HepG2 (cell line): ENCODE measurements around the gene PSMA7. TPM values are rescaled to one million over a fixed set of nuclear protein-coding genes. Genes with fewer than 3 reads are reported as not detected.
A peak's percentile ranks its signal among the peaks of the same experiment; 100 is the strongest.

Experiments used
- ELF1 ChIP-seq: sonication (generic); formaldehyde crosslinking; IDR thresholded peaks from 2 replicates; pipeline ENCODE4 v1.4.0; 2020; ENCODE audit warnings: missing genetic modification reagents
- GATA4 ChIP-seq: sonication (generic); IDR thresholded peaks from 2 replicates; pipeline ENCODE4 v1.6.1; 2016; ENCODE audit warnings: antibody characterized with exemption, low read depth, borderline replicate concordance
- HNF4A ChIP-seq: sonication (generic); formaldehyde crosslinking; IDR thresholded peaks from 2 replicates; pipeline ENCODE4 v1.4.0; 2020; ENCODE audit warnings: missing genetic modification reagents
- KLF11 ChIP-seq: IDR thresholded peaks from 2 replicates; pipeline ENCODE4 v1.6.1; 2016; ENCODE audit warnings: missing compliant biosample characterization
- RERE ChIP-seq: IDR thresholded peaks from 2 replicates; pipeline ENCODE4 v1.6.1; 2016; ENCODE audit warnings: low read depth, missing genetic modification reagents, missing compliant biosample characterization
- SNAPC4 ChIP-seq: sonication (generic); formaldehyde crosslinking; IDR thresholded peaks from 2 replicates; pipeline ENCODE4 v1.4.0; 2020; ENCODE audit warnings: mild to moderate bottlenecking, missing genetic modification reagents
- SUZ12 ChIP-seq: fragments of 150-350 bp; IDR thresholded peaks from 2 replicates; pipeline ENCODE4 v1.6.1; 2014; ENCODE audit warnings: low read depth, low read length
- ZNF274 ChIP-seq: sonication (generic); formaldehyde crosslinking; IDR thresholded peaks from 2 replicates; pipeline ENCODE4 v1.5.1; 2020; ENCODE audit warnings: mild to moderate bottlenecking, missing genetic modification reagents
- ZNF350 ChIP-seq: sonication (generic); formaldehyde crosslinking; IDR thresholded peaks from 2 replicates; pipeline ENCODE4 v1.4.0; 2020; ENCODE audit warnings: mild to moderate bottlenecking, low read depth, missing genetic modification reagents, borderline replicate concordance
- ZNF382 ChIP-seq: sonication (generic); formaldehyde crosslinking; IDR thresholded peaks from 2 replicates; pipeline ENCODE4 v1.5.0; 2020; ENCODE audit warnings: missing genetic modification reagents, mild to moderate bottlenecking, borderline replicate concordance
- ZNF792 ChIP-seq: IDR thresholded peaks from 2 replicates; pipeline ENCODE4 v1.6.1; 2016
- polyA plus RNA-seq, 8 experiments: library from polyadenylated mRNA; depleted of rRNA in 3 of 8; stranded (reverse) in 7 of 8; unstranded in 1 of 8; fragments of >200 nt; fragmentation: Illumina TruSeq in 4 of 8; extraction: Trizol in 4 of 8; gene quantifications; 2 replicates each; pipeline versions ENCODE4 v1.2.1 to v1.2.3, GENCODE V29; 2011 to 2016; ENCODE audit warnings: low read depth in 4 of 8, missing spikeins in 1 of 8, mixed read lengths in 1 of 8; ENCODE audit not compliant: insufficient read depth in 1 of 8
- total RNA-seq, 5 experiments: library from RNA; depleted of rRNA; stranded (reverse); fragments of >200 nt; fragmentation: Illumina TruSeq; extraction: Trizol; gene quantifications; 2 replicates each; pipeline ENCODE4 v1.2.3, GENCODE V29; 2016; ENCODE audit warnings: low read depth in 1 of 5
- TF ChIP-seq, protein P1 (sequence below): sonication (generic); formaldehyde crosslinking; IDR thresholded peaks from 2 replicates; pipeline ENCODE4 v1.8.1; 2023; ENCODE audit warnings: mild to moderate bottlenecking, missing genetic modification reagents
- TF ChIP-seq, protein P2 (sequence below): IDR thresholded peaks from 2 replicates; pipeline ENCODE4 v1.6.1; 2012; ENCODE audit warnings: low read depth, low read length, improper control_type of control experiment
- TF ChIP-seq, protein P3 (sequence below): sonication (generic); formaldehyde crosslinking; IDR thresholded peaks from 2 replicates; pipeline ENCODE4 v1.8.1; 2022; ENCODE audit warnings: mild to moderate bottlenecking, missing genetic modification reagents

Gene PSMA7
- total and polyA plus RNA-seq, 2 of the 13 experiments (the other 11 are each of a cell fraction or from before 2014, with no cell fraction given), result 531 to 631 TPM

DNA sequence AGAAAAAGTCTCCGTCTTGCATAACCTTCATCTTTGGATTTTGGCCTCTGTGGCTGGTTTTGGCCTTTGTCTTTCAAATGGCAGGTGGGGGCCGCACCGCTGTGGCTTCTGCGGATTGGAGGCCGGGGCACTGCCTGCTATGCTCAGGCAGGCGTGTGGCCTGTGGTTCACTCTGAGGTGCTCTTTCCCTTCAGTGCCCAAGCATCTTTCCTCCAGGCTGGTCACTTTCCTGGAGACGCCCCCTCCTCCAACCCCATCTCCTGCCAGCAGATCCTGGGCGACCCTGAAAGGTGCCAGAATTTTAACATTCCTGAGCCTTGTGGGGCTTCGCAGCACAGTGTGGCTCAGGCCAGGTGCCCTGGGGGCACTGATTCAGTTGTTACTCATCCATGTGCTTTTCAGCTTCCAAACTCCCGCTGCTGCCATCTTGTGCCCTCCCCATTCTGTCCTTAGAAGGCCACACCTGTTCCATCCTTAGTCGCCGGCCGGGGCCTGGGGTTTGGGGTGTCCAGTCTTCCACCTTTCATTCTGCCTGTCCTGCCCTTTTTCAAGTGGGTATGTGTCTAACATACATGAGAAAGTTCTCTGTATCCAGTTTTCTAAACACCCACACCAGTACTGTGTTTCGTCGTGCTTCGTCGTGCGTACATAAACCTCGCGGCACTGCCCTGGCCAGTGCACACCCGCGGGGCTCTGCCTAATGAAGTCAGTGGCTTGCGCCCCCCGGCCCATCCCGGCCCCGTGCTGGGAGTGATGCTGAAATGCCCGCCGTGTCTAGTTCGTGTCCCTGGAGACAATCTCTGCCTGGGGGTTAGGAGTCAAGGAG, 12.4 kb upstream of the PSMA7 start (continued):
- TF ChIP-seq, protein P1, sequence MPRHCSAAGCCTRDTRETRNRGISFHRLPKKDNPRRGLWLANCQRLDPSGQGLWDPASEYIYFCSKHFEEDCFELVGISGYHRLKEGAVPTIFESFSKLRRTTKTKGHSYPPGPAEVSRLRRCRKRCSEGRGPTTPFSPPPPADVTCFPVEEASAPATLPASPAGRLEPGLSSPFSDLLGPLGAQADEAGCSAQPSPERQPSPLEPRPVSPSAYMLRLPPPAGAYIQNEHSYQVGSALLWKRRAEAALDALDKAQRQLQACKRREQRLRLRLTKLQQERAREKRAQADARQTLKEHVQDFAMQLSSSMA, result no peak
- TF ChIP-seq KLF11 (CRISPR knock-in tag), result no peak
- TF ChIP-seq ZNF382 (CRISPR knock-in tag), result no peak
- TF ChIP-seq, protein P2, sequence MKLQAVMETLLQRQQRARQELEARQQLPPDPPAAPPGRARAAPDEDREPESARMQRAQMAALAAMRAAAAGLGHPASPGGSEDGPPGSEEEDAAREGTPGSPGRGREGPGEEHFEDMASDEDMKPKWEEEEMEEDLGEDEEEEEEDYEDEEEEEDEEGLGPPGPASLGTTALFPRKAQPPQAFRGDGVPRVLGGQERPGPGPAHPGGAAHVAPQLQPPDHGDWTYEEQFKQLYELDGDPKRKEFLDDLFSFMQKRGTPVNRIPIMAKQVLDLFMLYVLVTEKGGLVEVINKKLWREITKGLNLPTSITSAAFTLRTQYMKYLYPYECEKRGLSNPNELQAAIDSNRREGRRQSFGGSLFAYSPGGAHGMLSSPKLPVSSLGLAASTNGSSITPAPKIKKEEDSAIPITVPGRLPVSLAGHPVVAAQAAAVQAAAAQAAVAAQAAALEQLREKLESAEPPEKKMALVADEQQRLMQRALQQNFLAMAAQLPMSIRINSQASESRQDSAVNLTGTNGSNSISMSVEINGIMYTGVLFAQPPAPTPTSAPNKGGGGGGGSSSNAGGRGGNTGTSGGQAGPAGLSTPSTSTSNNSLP, result no peak
- TF ChIP-seq ZNF274 (CRISPR knock-in tag), result 0 out of 2 replicates have a peak, but pooled peaks have one; percentile 31
- TF ChIP-seq SUZ12, result no peak
- TF ChIP-seq ZNF350 (CRISPR knock-in tag), result peak; percentile 42; the same call in 1 of the 2 replicates
- TF ChIP-seq SNAPC4 (CRISPR knock-in tag), result 0 out of 2 replicates have a peak, but pooled peaks have one; percentile 20
- TF ChIP-seq, protein P3, sequence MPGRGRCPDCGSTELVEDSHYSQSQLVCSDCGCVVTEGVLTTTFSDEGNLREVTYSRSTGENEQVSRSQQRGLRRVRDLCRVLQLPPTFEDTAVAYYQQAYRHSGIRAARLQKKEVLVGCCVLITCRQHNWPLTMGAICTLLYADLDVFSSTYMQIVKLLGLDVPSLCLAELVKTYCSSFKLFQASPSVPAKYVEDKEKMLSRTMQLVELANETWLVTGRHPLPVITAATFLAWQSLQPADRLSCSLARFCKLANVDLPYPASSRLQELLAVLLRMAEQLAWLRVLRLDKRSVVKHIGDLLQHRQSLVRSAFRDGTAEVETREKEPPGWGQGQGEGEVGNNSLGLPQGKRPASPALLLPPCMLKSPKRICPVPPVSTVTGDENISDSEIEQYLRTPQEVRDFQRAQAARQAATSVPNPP, result no peak
- TF ChIP-seq ZNF792 (CRISPR knock-in tag), result no peak
- no peak for TF ChIP-seq ELF1 (CRISPR knock-in tag)
- TF ChIP-seq GATA4, result no peak
- no peak for TF ChIP-seq RERE
- TF ChIP-seq HNF4A (CRISPR knock-in tag), result peak; percentile 97
